DOHH2 (cell line): ENCODE results near the gene VASP.

ENCODE experiments used
- EZH2phosphoT487 ChIP-seq: fragments of 200-600 bp; sonication (generic); IDR thresholded peaks from 2 replicates; pipeline ENCODE4 v1.6.1; 2017; ENCODE audit warnings: borderline replicate concordance, mild to moderate bottlenecking, antibody characterized with exemption, low read length, moderate library complexity, mixed read lengths
- TF ChIP-seq, protein P1 (sequence below): fragments of 200-600 bp; sonication (generic); IDR thresholded peaks from one replicate; pipeline ENCODE4 v1.5.1; 2014; ENCODE audit warnings: antibody characterized with exemption, mild to moderate bottlenecking, low read depth, low read length; ENCODE audit not compliant: poor library complexity, severe bottlenecking

DNA sequence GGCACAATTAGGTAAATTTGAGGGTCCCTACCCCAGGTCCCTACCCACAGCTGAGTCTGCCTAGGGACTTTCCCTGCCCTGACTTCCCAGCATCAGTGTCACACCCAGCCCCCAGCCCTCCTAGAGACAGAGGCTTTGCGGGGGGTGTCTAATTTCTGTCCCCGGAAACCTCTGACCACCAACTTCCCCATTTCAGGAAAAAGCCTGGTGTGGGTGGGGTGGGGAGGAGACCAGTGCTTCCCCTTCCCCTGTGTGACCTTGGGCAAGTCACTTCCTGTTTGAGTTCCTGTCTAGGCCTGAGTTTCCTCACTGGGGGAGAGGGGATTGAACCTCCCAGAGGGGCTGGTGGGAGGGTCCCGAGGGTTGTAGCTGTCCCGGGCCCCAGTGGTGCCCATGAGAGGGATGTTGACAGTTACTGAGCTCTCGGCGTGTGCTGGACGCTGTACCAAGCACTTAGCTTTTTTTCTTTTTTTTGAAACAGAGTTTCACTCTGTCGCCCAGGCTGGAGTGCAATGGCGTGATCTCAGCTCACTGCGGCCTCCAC, 7.9 kb downstream of the VASP start:
- TF ChIP-seq, protein P1, sequence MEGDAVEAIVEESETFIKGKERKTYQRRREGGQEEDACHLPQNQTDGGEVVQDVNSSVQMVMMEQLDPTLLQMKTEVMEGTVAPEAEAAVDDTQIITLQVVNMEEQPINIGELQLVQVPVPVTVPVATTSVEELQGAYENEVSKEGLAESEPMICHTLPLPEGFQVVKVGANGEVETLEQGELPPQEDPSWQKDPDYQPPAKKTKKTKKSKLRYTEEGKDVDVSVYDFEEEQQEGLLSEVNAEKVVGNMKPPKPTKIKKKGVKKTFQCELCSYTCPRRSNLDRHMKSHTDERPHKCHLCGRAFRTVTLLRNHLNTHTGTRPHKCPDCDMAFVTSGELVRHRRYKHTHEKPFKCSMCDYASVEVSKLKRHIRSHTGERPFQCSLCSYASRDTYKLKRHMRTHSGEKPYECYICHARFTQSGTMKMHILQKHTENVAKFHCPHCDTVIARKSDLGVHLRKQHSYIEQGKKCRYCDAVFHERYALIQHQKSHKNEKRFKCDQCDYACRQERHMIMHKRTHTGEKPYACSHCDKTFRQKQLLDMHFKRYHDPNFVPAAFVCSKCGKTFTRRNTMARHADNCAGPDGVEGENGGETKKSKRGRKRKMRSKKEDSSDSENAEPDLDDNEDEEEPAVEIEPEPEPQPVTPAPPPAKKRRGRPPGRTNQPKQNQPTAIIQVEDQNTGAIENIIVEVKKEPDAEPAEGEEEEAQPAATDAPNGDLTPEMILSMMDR: no peak
- TF ChIP-seq EZH2phosphoT487: no peak
